ENCODE results near the gene UNC5C. TPM values are rescaled to one million over a fixed set of nuclear protein-coding genes. Genes with fewer than 3 reads are reported as not detected.

The UNC5C gene
- total and polyA plus RNA-seq, 8 donors = 0.15 to 0.84 (median 0.34) TPM

DNA sequence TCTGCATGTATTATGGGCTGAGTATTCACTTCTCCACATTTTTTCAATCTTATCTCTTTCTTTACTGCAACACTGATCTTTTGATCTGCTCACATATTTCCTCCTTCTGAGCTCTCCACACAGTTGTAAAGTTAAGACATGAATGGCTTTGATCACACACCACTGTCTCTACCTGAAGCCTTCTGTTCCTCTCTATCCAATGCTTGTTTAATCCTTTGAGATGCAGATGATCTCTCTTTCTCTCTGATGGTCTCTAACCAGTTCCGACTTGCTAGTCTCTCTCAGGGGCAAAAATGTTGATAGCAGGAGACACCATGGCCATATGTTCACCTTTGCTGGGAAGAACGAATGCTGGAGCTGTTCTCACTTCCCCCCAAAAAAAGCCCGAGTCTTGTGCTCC, 162.4 kb downstream of the UNC5C start:
- no peaks in the 10 kb centered on the region for H3K36me3 ChIP-seq
- TF ChIP-seq, protein P1, sequence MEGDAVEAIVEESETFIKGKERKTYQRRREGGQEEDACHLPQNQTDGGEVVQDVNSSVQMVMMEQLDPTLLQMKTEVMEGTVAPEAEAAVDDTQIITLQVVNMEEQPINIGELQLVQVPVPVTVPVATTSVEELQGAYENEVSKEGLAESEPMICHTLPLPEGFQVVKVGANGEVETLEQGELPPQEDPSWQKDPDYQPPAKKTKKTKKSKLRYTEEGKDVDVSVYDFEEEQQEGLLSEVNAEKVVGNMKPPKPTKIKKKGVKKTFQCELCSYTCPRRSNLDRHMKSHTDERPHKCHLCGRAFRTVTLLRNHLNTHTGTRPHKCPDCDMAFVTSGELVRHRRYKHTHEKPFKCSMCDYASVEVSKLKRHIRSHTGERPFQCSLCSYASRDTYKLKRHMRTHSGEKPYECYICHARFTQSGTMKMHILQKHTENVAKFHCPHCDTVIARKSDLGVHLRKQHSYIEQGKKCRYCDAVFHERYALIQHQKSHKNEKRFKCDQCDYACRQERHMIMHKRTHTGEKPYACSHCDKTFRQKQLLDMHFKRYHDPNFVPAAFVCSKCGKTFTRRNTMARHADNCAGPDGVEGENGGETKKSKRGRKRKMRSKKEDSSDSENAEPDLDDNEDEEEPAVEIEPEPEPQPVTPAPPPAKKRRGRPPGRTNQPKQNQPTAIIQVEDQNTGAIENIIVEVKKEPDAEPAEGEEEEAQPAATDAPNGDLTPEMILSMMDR (IDR thresholded peaks at IDR 0.05) = no peak
- no peaks in the 10 kb centered on the region for H3K27me3 ChIP-seq
- no peak for FAIRE-seq
- DNase-seq = no peak
- H3K4me1 ChIP-seq = no peaks in the 10 kb centered on the region
- H3K9me3 ChIP-seq = no peaks in the 10 kb centered on the region
- no peak overlapping the region for H3K4me3 ChIP-seq
- intact Hi-C loops (cut with DNase I) = no loop called here
- ATAC-seq = no peak
- 61 to 62% methylated on average over 3 of the region's 3 CpGs for WGBS, 2 donors
- H3K27ac ChIP-seq = no peak overlapping the region

DNA sequence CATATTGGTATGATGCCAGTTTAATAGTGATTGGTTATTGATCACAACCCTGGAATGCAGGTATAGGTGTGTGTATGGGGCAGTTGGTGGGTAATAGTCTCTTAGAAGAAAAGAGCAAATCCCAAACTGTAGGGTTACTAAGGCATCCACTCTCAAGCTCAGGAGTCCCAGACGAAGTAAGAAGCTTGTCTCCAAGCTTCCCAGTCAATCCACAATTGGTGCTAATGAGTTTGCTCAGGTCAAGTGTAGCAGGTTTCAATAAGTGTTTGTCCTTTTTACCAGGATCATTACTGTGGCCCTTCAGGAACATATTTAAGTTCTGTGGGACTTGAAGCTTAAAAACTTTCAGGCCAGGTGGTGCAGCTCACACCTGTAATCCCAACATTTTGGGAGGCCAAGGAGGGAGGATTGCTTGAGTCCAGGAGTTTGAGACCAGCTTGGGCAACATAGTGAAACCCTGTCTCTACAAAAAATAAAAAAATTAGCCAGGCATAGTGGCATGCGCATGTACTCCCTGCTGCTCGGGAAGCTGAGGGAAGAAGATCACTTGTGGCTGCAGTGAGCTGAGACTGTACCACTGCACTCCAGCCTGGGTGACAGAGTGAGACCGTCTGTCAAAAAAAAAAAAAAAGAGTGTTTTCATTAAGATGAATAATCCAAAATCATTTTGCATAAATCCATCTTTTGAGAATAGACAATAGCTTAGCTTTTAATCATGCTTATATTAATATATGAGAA, 166.8 kb downstream of the UNC5C start:
- DNase-seq = no peak
- WGBS, 2 donors = 60 to 69% methylated on average over 4 of the region's 4 CpGs

GRCh38 chr4:95379633-95380032, 169.1 kb downstream of the UNC5C start:
- FAIRE-seq (no peak), DNase-seq (no peak), ATAC-seq (no peak)
- TF ChIP-seq, protein P1 (IDR thresholded peaks at IDR 0.05) = no peak
- WGBS, 2 donors = 87 to 91% methylated on average over 13 of the region's 13 CpGs
- no peaks in the 10 kb centered on the region for H3K4me1 ChIP-seq
- no peaks in the 10 kb centered on the region for H3K9me3 ChIP-seq
- no peak overlapping the region for H3K27ac ChIP-seq
- no peaks in the 10 kb centered on the region for H3K27me3 ChIP-seq
- H3K4me3 ChIP-seq = no peak overlapping the region
- H3K36me3 ChIP-seq = no peaks in the 10 kb centered on the region
- intact Hi-C loops (cut with DNase I) = no loop called here

More for the DNA sequence above, 166.8 kb downstream of the UNC5C start:
- intact Hi-C loops (cut with DNase I) = no loop called here
- no peaks in the 10 kb centered on the region for H3K9me3 ChIP-seq
- H3K4me1 ChIP-seq = no peaks in the 10 kb centered on the region
- no peaks in the 10 kb centered on the region for H3K36me3 ChIP-seq
- no peak overlapping the region for H3K27ac ChIP-seq
- no peaks in the 10 kb centered on the region for H3K27me3 ChIP-seq
- FAIRE-seq (no peak), ATAC-seq (no peak)
- no peak overlapping the region for H3K4me3 ChIP-seq
- TF ChIP-seq, protein P1 (IDR thresholded peaks at IDR 0.05) = no peak

DNA sequence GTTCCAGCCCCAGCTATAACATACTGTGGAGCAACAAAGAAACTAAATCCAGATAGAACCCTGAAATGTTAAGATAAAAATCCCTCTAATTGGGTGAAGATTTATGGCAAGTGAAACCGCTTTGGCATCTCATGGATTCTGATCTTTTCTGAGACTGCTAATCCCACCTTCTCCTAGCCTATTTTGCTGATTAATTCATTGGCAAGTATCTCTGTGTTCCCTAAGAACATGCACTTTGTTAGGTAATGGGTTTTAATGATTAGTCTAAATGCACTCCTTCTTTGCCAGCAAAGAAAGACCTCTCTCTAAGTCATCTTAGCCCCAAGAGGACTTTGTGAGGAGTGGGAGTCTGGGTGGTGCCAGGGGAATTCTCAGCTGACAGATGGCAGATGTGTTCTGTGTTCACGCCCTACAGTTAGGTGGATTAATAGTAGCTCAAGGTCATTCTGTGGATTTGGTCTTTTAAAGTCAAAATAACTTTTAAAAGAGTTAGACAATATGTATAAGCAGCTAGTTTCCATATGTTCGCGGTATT, 171.3 kb downstream of the UNC5C start:
- FAIRE-seq = no peak
- Histone ChIP-seq H3K36me3 (no peaks in the 10 kb centered on the region), H3K27ac (no peak overlapping the region), H3K27me3 (no peaks in the 10 kb centered on the region), H3K4me3 (no peak overlapping the region), H3K9me3 (no peaks in the 10 kb centered on the region), H3K4me1 (no peaks in the 10 kb centered on the region)
- intact Hi-C loops (cut with DNase I) = no loop called here
- no peak for DNase-seq
- TF ChIP-seq, protein P1 (IDR thresholded peaks at IDR 0.05) = no peak
- WGBS, 2 donors = 77 to 83% methylated on average over 4 of the region's 4 CpGs
- no peak for ATAC-seq

Data from pancreas (tissue), 10 donors.